Measurements from ENCODE around the gene PRDX5.

GRCh38 chr11:64347193-64347867 lies 29.4 kb downstream of the PRDX5 start:
- TF ChIP-seq EP300 (IDR thresholded peaks at IDR 0.05): no peak
- TF ChIP-seq, protein P1, sequence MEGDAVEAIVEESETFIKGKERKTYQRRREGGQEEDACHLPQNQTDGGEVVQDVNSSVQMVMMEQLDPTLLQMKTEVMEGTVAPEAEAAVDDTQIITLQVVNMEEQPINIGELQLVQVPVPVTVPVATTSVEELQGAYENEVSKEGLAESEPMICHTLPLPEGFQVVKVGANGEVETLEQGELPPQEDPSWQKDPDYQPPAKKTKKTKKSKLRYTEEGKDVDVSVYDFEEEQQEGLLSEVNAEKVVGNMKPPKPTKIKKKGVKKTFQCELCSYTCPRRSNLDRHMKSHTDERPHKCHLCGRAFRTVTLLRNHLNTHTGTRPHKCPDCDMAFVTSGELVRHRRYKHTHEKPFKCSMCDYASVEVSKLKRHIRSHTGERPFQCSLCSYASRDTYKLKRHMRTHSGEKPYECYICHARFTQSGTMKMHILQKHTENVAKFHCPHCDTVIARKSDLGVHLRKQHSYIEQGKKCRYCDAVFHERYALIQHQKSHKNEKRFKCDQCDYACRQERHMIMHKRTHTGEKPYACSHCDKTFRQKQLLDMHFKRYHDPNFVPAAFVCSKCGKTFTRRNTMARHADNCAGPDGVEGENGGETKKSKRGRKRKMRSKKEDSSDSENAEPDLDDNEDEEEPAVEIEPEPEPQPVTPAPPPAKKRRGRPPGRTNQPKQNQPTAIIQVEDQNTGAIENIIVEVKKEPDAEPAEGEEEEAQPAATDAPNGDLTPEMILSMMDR (IDR thresholded peaks at IDR 0.05): no peak
- no peak for TF ChIP-seq POLR2A (IDR thresholded peaks at IDR 0.05)
